ENCODE results near the gene PNKP.

Gene PNKP

DNA sequence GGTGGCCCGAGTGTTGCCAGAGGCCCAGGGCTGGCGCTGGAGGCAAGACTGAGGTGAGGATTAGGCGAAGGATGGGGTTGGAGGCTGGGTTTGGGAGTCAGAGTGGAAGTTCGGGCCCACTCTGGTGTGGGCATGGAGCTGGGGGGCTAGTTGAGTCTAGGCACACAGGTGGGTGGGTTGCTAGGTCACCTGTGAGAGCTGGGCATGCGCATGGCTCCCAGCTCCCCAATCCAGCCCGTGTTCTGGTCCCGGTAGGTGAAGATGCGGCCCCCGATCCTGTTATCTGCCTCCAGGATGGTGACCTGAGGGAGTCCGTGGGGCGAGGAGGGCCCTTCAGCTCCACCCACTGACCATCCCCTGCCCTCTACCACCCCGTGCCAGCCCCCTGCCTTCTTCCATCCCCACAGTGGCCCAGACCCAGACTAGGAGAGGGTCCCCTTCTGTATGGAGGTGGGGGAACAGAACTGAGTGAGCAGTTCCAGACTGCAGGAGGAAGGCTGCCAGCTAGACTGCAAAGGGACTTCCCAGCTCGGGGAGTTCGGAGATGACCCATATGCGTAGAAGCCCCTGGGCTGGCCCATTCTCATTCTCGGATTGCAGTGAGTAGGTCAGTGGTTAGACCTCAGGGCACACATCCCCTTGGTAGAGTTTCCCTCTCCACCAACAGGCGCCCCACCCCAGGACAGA, 27.6 kb upstream of the PNKP start:
- no peak overlapping the region for H3K4me3 ChIP-seq (ENCODE audit: low read length)
- DNase-seq (ENCODE audit: low read depth): no peak
- TF ChIP-seq, protein P1, sequence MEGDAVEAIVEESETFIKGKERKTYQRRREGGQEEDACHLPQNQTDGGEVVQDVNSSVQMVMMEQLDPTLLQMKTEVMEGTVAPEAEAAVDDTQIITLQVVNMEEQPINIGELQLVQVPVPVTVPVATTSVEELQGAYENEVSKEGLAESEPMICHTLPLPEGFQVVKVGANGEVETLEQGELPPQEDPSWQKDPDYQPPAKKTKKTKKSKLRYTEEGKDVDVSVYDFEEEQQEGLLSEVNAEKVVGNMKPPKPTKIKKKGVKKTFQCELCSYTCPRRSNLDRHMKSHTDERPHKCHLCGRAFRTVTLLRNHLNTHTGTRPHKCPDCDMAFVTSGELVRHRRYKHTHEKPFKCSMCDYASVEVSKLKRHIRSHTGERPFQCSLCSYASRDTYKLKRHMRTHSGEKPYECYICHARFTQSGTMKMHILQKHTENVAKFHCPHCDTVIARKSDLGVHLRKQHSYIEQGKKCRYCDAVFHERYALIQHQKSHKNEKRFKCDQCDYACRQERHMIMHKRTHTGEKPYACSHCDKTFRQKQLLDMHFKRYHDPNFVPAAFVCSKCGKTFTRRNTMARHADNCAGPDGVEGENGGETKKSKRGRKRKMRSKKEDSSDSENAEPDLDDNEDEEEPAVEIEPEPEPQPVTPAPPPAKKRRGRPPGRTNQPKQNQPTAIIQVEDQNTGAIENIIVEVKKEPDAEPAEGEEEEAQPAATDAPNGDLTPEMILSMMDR (IDR thresholded peaks at IDR 0.05; ENCODE audit: insufficient read depth, low read depth, low read length, missing control alignments): no peak

GRCh38 chr19:49894011-49894664, 26.8 kb upstream of the PNKP start:
- TF ChIP-seq, protein P1 (IDR thresholded peaks at IDR 0.05; ENCODE audit: insufficient read depth, low read depth, low read length, missing control alignments): no peak
- no peak overlapping the region for H3K4me3 ChIP-seq (ENCODE audit: low read length)
- no peak for DNase-seq (ENCODE audit: low read depth)

- no peak for DNase-seq (ENCODE audit: low read depth)
- no peak overlapping the region for H3K4me3 ChIP-seq (ENCODE audit: low read length)
- TF ChIP-seq, protein P1 (IDR thresholded peaks at IDR 0.05; ENCODE audit: insufficient read depth, low read depth, low read length, missing control alignments): no peak
Observed at GRCh38 chr19:49892716-49893115, 25.3 kb upstream of the PNKP start.

DNA sequence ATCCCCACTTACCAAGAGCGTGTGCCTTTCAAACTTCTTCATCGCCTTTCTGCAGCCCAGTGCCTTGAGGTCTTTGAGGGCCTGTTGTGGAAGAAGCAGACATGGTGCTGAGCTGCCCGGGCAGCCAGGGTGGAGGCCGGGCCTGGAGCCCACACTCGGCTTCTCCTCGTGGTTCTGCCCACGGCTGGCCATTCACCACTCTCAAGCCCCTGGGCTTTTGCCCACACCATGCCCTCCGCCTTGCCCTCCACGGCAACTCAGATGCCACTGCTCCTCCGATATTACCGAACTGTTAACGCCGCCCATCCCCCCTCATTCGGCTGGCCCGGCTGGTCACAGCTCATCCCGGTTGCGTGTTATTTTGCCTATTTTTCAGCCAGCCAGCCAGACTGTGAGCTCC, 24.0 kb upstream of the PNKP start:
- no peak for DNase-seq (ENCODE audit: low read depth)
- TF ChIP-seq, protein P1 (IDR thresholded peaks at IDR 0.05; ENCODE audit: insufficient read depth, low read depth, low read length, missing control alignments): no peak
- no peak overlapping the region for H3K4me3 ChIP-seq (ENCODE audit: low read length)

DNA sequence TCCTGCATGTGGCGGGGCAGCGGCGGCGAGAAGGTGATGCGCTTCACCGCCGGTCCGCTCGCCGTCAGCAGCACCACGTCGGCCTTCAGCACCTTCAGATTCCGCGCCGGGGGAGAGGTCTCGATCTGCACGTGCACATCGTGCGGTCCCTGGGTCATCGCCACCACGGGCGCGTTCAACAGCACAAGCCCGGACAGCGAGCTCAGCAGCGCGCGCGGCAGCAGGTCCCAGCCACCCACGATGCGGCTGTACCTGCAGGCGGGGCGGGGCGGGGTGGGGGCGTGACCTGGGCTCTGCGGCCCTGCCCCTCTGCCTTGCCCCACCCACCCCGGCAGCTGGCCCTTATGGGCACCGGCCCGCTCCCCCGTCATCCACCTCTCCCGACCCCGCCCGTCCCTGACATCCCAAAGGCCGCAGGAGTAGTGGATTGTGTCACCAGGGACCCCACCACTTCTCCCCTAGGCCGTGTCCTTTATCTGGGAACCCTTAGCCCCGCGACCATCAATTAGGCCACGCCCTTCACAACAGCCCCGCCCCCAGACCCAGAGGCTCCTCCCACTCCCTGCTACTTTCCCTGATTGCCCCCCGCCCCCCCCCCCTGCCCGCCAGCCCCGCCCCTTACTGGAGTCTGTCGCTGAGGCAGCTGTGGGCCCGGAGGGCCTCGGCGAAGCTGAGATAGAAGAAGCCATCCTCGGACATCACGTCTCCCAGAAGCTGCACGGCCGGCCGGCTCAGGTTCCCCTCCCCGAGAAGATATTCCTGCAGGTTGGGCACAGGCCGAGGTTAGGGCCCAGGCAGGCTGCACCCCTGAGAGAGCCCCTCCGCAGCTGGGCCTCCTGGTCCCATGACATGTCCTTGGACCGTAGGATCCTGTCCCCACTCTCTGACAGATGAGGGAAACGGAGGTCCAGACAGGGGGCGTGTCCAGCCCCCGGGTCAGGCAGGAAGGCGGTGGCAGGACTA, 23.3 kb upstream of the PNKP start:
- H3K4me3 ChIP-seq (ENCODE audit: low read length): peak overlapping the region; percentile 21
- TF ChIP-seq, protein P1 (IDR thresholded peaks at IDR 0.05; ENCODE audit: insufficient read depth, low read depth, low read length, missing control alignments): no peak
- DNase-seq (ENCODE audit: low read depth): peak; percentile 72

- peak overlapping the region; percentile 21 for H3K4me3 ChIP-seq (ENCODE audit: low read length)
- TF ChIP-seq, protein P1 (IDR thresholded peaks at IDR 0.05; ENCODE audit: insufficient read depth, low read depth, low read length, missing control alignments): peak; percentile 58
- peak; percentile 78 for DNase-seq (ENCODE audit: low read depth)
Observed at GRCh38 chr19:49889687-49890348, 22.4 kb upstream of the PNKP start.

Measured in epithelial cell of esophagus (primary cell).